ENCODE results near the gene KCNJ18.
"Not testable (repeated sequence)": the region's sequence is repeated elsewhere in the genome, so short reads cannot be mapped to it uniquely, and the experiment has no call there.

KCNJ18 gene

GRCh38 chr17:21685061-21685795, 7.1 kb upstream of the KCNJ18 start:
- DNase-seq (ENCODE audit: low read depth), result not testable (repeated sequence)

DNA sequence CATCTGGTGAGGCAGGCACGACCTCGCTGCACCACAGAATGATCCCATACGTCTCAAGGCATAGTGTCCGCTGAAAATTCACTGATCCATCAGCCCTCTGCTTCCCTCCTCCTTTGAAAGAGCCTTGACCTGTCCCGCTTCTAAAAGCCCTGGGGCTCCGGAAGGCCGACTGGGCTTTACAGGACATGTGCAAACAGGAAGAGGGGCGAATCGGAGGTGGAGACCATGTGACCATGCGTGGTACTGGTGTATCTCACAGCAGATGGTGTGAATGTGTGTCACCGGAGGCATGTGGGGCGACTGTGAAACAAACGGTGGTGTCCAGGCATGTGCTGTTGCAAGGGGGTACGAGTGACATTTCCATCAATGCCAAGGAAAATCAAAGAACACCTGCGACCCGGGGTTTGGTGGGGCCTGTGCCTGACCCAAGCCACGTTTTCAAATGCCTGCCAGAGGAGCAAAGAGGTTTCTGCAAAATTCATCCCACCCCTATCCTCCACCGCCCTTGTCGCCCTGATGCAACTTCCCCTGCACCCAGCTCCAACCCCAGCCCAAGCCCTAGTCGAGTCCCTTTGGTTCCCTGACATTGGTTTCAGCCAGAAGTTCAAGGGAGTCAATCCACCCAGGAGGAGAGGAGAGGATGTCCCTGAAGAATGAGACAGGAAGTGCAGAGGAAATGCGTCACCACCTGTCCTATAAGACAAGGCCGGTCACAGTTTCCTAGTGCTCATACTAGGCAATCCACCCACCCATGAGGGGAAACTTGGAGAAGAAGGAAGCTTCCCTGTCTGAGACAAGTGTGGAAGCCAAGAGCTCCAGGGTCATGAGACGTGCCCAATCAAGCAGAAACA, 5.9 kb upstream of the KCNJ18 start:
- DNase-seq (ENCODE audit: low read depth), result no peak

DNA sequence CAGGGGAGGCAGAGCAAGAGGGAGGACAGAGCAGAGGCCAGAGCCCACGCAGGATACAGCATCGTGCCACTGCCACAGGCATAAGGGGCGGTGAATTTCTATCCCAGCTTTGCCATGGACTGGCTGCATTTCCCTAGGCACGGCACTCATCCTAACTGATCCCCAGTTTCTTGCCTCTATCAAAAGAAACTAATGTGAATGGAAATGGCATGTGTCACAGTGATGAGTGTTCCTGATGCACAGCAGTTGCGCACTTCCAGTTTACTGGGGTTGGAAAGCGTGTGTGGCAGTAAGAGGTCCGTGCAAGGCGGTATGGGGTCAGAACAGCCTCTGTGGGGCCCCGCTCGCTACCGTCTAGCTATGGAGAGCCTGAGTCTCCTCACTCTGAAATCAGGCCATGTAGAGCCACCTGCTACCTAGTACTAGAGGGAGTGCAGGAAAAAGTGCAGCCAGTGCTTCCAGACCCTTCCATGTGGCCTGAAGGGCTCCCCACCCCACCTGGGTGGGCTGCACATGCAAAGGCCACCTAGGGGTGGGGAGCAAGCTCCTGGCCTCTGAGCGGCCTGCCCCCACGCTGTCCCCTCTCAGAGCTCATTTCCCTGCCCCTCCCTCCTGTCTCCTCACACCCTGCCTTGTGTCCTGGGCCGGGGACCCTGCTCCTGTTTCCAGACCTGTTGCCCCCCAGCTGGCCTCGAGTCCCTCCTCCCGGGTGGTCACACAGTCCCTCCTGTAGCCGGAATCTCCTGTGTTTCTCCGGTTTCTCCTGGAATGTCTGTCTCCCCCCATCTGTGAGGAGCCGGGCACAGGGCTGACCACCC, 5.0 kb upstream of the KCNJ18 start:
- DNase-seq (ENCODE audit: low read depth), result no peak

DNA sequence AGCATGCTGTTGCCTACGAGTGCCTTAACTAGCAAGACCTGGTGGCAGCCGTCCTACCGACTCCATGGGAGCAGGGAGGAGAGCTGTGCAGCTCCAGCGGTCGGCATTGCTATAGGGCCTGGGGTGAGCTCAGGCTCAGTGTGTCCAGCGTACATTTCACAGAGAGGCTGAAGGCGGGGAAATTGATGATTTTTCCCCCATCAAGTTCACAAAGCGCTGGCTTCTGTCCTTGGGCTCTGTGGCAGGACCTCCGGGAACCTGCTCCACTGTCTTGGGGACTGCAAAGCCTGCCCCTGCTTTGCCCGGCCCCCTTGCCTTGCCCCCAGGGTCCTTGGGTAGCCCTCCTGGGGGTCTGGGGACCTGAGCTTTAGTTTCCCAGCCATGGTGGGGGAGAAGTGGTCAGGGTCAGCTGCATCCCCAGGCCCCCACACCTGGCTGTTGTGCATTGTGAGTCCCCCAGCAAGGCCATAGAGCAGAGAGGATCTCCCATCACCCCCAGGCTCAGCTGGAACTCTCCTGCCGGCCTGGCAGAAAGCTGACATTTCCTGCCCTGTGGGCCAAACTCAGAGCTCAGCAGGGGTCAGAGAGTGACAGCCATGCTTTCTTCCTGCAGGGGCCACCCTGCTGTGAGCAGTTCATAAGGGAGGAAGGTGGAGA, 3.9 kb upstream of the KCNJ18 start:
- no peak for DNase-seq (ENCODE audit: low read depth)

DNA sequence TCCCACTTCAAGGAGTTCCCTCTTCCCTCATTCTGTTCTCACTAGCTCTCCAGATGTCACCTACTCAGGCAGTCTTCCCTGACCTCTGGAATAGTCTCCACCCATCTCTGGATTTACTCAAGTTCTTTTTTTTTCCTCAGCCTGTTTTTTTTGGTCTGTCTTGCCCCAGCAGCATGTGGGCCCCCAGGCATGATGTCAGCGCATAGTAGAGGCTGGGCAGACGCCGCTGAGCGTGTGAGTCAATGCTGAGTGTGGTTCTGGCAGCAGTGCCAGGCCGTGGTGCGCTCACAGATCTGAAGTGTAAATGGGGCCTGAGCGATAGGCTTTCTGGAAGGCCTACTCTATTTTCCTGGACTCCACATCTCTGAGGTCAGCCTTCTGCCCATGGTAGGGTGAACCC, 2.7 kb upstream of the KCNJ18 start:
- no peak for DNase-seq (ENCODE audit: low read depth)

GRCh38 chr17:21690811-21691210, 1.5 kb upstream of the KCNJ18 start:
- not testable (repeated sequence) for DNase-seq (ENCODE audit: low read depth)

DNA sequence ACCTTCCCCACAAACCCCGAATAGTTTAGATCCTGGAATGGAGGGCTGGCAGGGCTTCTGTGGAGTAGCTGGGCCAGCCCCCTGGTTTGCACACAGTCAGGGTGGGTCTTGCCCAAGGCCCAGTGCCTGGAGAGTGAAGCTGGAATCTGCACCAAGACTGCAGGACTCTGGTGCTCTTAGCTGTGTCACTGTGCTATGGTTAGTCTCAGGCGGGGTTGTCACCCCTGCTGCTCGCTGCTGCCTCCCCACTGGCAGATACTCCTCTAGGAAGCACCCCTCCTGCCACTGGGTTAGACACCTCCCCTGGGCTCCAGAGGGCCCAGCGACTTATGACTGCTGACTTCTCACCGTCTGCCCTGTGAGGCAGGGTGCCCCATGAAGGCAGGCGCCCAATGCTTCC, 842 bp upstream of the KCNJ18 start:
- not testable (repeated sequence) for DNase-seq (ENCODE audit: low read depth)

- not testable (repeated sequence) for DNase-seq (ENCODE audit: low read depth)
Measured at GRCh38 chr17:21692704-21693065, 362 bp downstream of the KCNJ18 start.

DNA sequence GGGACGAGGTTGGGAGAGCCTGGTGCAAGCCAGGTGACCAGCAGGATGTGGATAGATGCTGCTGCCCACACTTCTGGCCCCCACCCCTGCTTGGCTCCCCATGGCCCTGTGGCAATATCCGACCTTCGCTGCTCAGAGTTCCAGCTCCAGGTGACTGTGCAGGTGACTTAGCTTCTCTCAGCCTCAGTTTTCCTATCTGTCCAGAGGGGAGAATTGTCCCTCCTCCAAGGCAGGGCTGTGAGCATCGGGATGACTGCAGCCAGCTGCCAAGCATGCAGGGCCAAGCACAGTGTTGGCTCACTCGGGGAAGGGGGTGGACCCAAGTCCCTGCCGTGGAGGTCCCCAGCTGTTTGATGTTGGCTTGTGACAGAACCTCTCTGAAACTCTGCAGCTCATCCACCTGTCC, 1.1 kb downstream of the KCNJ18 start:
- not testable (repeated sequence) for DNase-seq (ENCODE audit: low read depth)

DNA sequence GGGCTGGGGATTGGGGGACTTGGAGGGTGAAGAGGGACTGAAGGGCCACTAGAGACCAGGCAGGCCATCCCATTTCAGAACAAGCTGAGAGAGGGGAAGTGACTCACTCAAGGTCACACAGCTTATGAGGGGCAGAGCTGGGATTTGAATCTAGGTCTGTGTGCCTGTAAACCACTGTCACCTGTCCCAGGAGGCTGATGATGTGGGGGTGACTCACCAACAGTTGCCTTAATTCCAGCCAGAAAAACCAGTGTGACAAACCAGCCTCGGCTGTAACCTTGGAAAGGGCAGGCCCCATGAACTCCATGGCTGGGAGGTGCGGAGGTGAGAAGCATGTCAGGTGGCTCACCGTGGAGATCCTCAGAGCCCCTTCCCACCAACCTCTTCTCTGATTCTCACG, 1.6 kb downstream of the KCNJ18 start:
- not testable (repeated sequence) for DNase-seq (ENCODE audit: low read depth)

DNA sequence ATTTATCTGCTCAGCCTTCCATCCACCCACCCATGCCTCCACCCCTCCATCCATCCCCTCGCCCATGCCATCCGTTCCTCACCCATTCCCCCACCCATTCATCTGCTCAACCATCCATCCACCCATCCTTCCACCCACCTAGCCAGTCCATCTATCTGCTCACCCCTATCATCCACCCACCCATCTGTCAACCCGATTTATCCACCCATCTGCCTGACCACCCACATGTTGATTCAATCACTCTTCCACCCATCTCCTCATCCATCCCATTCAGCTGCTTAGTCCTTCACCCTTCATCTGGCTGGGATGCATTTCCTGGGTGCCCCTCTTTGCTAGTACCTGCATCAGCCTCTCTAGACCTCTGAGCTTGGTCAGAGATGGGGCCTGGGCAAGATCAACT, 3.9 kb downstream of the KCNJ18 start:
- not testable (repeated sequence) for DNase-seq (ENCODE audit: low read depth)

GRCh38 chr17:21696842-21697507, 4.7 kb downstream of the KCNJ18 start:
- not testable (repeated sequence) for DNase-seq (ENCODE audit: low read depth)

- not testable (repeated sequence) for DNase-seq (ENCODE audit: low read depth)
Measured at GRCh38 chr17:21697508-21697860, 5.2 kb downstream of the KCNJ18 start.

DNA sequence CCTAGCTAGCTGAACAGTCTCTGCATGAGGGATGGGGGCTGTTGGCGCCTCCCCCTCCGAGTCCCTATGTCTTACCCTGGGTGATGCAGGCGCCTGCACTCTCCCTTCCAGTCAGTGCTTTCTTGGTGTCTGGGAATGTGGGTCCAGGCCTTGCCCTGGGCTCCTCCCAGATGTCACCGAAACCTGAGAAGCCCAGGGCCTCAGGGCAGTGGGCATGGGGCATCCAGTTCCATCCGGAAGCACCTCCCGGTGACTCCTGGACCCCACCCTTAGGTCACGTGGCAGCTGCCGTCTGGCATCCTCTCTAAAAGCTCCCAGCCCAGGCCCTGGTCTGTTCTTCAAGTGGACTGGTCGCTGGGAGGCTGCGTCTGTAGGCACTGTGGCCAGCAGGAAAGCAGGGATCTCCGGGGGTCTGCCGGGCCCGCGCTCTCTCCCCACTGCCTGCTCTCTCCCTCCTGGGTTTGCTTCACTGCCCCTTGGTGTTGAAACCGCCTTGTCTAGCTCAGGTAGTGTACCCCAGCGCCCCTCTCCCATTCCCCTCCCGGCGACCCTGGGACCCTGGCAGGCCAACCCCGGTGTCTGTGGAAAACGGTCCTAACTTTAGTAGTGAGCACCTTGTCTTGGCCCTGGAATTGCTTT, 6.2 kb downstream of the KCNJ18 start:
- not testable (repeated sequence) for DNase-seq (ENCODE audit: low read depth)

DNA sequence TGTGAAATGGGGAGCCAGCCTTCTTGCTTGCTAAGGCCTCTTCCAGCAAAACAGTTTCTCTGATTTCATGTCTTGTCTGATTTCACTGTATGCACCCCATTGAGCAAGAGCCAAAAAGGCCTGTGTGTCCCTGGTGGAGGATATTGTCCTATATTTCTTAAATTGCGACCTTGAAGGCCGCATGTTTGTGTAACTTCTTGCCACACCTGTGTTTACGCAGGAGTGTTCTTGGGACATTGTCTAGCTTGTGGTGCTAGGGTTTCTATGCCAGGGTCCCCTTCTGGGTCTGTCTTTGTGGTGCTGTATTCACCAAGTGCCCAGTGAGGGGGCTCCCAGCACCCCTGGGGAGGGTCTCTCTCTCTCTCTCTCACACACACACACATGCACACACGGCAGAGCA, 6.8 kb downstream of the KCNJ18 start:
- DNase-seq (ENCODE audit: low read depth), result not testable (repeated sequence)

GRCh38 chr17:21699573-21700236, 7.4 kb downstream of the KCNJ18 start:
- not testable (repeated sequence) for DNase-seq (ENCODE audit: low read depth)

- DNase-seq (ENCODE audit: low read depth), result not testable (repeated sequence)
Measured at GRCh38 chr17:21701090-21701489, 8.8 kb downstream of the KCNJ18 start.

GRCh38 chr17:21702029-21702428, 9.7 kb downstream of the KCNJ18 start:
- DNase-seq (ENCODE audit: low read depth), result not testable (repeated sequence)

DNA sequence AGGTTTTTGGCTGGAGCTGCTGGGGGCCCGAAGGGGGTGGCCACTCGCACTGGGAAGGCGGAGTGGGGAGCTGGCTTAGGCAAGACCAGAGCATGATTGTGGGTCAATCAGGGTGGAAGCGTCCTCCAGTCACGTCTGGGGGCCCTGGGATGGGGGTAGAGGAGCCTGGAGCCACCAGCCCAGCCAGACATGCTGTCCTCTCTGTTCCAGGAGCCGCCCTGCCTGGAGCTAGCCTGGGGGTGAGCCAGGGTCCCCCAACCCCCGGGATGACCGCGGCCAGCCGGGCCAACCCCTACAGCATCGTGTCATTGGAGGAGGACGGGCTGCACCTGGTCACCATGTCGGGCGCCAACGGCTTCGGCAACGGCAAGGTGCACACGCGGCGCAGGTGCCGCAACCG, 10.2 kb downstream of the KCNJ18 start:
- not testable (repeated sequence) for DNase-seq (ENCODE audit: low read depth)

GRCh38 chr17:21702940-21703640, 10.8 kb downstream of the KCNJ18 start:
- not testable (repeated sequence) for DNase-seq (ENCODE audit: low read depth)
